GM19238 (cell line): ENCODE results near the gene HOXC6.
"Not testable (repeated sequence)": the region's sequence is repeated elsewhere in the genome, so short reads cannot be mapped to it uniquely, and the experiment has no call there.

ENCODE experiments used
- DNase-seq: peaks from one replicate; pipeline ENCODE4 v3.0.0; 2011; ENCODE audit warnings: low spot score; ENCODE audit not compliant: insufficient read length

Gene HOXC6

DNA sequence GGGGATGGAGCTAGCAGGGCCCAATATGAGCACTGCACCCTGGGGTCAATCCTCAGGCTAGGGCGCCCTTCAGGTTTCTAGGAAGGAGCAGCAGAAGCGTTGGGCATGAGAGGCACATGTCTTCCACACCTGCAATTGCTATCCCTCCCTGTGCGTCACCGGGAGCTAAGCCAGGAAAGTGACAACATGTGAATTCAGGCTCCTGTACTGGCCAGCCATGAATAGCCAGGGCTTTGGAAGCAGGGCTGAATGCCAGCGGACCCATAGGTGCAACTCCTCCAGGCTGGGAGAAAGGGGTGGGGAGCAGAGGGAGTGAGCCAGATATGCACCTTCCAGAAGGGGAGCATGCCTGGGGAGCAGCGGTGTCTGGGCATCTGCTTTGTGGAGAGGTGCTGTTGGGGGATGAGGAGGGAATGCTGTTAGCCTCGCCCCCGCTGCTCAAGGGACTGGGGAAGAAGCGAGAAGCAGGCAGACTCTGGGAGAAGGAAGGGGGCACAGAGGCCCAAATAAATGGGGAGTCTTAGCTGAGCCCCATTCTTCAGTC is 10.7 kb downstream of the HOXC6 start:
- no peak for DNase-seq

GRCh38 chr12:54039417-54040147 is 11.3 kb downstream of the HOXC6 start:
- DNase-seq = no peak

- no peak for DNase-seq
Measured at GRCh38 chr12:54040148-54040494, 11.9 kb downstream of the HOXC6 start.

DNA sequence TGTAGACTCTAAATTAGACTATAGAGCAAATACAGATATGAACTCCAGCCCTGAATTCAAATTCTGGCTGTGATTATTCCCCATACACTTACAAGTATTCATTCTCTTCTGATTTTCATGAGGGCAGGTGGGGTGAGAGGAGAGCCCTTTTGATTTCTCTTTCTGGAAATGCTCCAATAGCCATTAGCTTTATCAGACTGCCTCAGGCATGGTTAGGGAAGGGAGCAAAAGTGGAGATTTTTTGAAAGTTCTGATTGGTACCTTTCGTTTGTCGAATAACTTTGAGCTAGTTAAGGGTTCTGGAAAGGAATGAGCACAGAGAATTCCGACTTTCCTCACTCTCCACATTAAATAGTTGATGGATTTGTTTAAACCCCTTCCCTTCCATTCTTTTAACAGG is 12.4 kb downstream of the HOXC6 start:
- DNase-seq = no peak

GRCh38 chr12:54041097-54041690 is 13.0 kb downstream of the HOXC6 start:
- DNase-seq = no peak

GRCh38 chr12:54042033-54042432 is 13.8 kb downstream of the HOXC6 start:
- not testable (repeated sequence) for DNase-seq

- DNase-seq = no peak
Measured at GRCh38 chr12:54042970-54043853, 15.0 kb downstream of the HOXC6 start.

GRCh38 chr12:54044425-54045103 is 16.3 kb downstream of the HOXC6 start:
- DNase-seq = no peak

GRCh38 chr12:54045401-54045800 is 17.2 kb downstream of the HOXC6 start:
- no peak for DNase-seq

DNA sequence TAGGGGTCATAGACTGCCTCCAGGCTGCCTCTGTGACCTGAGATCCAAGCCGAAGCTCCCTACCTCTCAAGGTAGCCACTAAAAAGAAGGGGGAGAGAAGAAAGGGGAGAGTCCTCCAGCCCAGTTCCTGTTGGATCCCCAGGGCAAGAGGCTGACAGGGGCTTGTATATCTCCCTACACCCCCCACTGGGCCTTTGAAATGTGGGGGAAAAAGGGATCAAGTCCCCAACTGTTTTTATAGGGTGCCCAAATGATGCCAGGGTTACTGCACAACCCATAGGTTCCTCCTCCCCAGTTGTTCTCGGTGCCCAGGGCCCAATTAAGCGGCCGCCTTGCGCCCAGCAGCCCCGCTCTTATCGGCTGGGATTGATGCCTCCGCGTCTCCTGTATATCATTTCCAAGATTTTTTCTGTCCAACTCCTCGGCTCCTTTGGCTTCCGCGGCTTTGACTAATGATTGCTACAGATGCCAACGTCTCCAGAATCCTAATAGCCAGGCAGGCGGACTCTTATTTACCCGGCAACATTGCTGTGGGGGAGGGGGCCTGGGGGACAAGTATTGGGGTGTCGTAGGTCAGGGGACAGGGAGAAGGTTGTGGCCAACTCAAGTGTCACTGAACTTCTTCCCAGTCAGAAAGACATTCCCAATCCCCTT is 17.8 kb downstream of the HOXC6 start:
- no peak for DNase-seq

- DNase-seq = no peak
Measured at GRCh38 chr12:54046809-54047159, 18.5 kb downstream of the HOXC6 start.

- DNase-seq = no peak
Measured at GRCh38 chr12:54047160-54047963, 19.1 kb downstream of the HOXC6 start.

DNA sequence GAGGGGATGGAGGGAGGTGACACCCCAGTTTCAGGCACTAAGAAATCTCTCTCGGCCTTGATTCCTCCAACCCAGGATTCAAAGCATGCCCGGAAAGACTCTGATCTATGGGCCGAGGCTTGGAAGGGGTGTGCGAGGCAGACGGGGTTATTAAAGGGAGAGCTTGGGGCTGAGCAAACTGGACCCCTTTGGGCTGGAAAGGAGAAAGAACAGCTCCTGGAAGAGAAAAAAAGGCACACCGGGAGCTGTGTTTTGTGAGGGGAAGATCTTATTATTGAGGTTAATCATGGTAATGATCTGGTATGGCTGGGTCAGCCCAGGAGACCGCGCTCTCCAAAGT is 19.7 kb downstream of the HOXC6 start:
- DNase-seq = no peak

DNA sequence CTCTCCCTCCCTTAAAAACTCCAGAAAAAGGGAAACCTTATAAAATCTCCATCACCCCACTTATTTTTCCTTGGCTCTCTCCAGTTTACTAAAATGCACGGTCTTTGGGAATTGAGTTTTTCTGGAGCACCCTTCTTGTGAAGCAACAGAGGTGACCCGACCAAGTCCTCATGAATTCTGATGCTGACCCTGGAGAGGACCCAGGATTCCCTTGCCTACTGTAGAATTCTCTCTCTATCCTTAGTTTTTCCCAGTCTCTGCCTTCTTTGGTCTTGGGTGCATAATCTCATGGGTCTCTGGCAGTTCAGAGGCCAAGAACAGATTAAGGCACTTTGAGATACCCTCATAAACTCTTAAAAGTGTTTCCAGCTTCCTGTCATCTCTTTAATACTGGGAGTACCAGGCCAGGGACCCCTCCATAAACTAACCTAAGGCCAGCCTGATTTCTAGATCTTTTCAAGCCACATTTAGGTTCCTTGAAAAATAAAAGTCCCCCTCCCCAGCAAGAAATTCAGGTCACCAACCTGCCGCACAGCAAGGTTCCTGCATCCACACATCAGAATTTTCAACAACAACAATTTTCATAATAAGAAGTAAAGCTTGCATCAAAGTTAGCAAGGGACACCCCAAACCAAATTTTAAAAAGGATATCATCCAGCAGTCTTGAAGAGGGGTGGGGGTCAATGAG is 20.3 kb downstream of the HOXC6 start:
- no peak for DNase-seq

DNA sequence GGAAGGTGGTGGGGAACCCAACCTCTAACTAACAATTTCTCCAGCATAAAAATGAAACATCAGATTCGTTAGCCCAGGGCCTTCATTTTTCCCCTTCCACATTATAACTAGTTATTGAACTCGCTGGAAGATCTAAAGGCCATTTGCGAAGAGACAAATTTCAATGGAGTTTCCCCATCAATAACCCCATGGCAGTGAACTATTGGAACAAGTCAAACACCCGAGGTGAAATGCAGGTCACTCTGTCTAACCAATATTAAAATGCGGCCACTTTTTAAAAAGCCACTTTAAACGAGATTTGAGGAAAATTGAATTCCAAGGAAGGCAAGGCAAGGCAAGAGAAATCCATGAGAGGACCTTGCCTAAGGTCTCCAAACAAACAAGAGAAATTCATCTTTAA is 20.9 kb downstream of the HOXC6 start:
- DNase-seq = no peak

DNA sequence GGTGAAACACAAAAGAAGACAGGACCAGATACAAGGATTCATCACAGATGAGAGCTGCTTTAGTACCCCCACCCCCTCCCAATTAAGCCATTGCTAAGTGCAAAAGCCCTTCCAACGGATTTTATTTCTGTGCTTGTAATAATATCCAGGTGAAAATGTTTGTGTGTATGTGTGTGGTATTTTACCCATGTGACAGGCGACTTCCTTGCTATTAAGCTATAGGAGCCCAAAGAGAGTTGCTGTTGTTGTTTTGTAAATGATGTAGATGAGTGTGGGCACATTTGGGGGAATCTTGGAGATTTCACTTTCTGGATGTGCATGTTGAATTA is 22.2 kb downstream of the HOXC6 start:
- DNase-seq = no peak

DNA sequence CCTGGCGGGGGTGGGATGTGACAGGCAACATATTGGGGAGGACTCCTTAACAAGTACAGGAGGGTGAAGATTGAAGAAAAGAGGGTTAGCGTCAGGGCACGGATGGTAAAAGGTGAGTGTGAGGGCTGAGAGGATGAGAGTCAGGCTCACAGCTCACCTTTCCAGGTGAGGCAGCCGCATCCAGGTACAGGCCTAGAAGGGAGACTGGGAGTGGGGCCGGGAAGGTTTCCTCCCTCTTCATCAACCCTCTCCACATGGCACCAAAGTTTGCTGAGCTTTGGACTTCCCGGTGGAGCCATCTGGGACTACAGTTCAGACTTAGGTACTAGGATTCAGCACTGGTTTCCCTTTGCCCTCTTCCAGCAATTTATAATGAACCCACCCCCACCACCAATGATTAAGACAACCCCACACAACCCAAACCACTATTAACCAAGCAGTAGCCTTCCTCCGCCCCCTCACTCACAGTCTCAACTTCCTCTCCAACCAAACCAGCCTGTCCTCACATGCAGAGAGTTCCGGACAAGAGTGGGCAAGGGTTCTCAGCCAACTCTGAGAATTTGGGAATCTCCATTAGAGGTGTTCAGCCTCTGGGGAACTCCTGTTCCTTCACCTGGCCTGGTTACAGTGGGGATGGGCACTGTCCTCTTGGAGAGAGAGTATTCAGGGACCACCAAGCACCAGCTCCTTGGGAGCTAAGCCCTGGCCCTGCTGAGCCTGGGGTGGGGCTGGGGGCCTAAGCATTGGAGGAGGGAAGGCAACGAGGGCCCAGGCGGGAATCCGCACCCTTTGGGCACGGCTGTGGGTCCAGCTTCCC is 23.0 kb downstream of the HOXC6 start:
- DNase-seq = no peak

- DNase-seq = no peak
Measured at GRCh38 chr12:54051874-54052437, 23.7 kb downstream of the HOXC6 start.
